NT2/D1 (cell line): ENCODE measurements around the gene ARMC9.

Source experiments
- SUZ12 ChIP-seq: IDR thresholded peaks from 2 replicates; pipeline ENCODE4 v1.6.1; 2011; ENCODE audit not compliant: insufficient read length, insufficient read depth; ENCODE audit errors: extremely low read depth
- YY1 ChIP-seq: IDR thresholded peaks from 2 replicates; pipeline ENCODE4 v1.6.1; 2011; ENCODE audit not compliant: insufficient read length, insufficient read depth

DNA sequence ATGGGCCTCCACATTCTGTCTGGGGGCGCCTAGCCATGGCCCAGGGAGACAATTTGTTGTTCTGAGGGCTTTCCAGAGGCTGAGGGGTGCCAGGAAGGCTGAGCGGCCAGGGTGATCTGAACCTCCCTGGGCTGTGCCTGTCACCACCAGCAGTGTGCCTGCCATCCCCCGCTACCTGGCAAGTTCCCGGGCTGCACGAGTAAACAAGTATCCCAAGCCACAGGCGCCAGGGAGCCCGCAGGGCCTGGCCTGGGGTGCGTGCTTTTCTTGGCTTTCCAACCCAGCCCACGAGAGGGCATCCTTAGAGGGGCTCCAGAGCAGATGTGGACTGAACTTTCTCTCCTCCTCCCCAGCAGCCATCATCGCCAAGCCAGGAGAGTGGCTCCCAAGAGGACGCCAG lies 162.0 kb downstream of the ARMC9 start:
- TF ChIP-seq YY1, result no peak
- TF ChIP-seq SUZ12, result no peak
